K562 treated with DMSO at 1 percent for 24 hours (cell line): ENCODE measurements around the gene OR2AG1. TPM values are rescaled to one million over a fixed set of nuclear protein-coding genes. Genes with fewer than 3 reads are reported as not detected.

Experiments used
- total RNA-seq: library from RNA; unstranded; fragments of 300-600 nt; gene quantifications from 2 replicates; pipeline ENCODE4 v1.2.3, GENCODE V29; 2022; ENCODE audit warnings: low read depth; ENCODE audit not compliant: insufficient read depth

Gene OR2AG1, protein sequence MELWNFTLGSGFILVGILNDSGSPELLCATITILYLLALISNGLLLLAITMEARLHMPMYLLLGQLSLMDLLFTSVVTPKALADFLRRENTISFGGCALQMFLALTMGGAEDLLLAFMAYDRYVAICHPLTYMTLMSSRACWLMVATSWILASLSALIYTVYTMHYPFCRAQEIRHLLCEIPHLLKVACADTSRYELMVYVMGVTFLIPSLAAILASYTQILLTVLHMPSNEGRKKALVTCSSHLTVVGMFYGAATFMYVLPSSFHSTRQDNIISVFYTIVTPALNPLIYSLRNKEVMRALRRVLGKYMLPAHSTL
- not detected in 2 replicates for total RNA-seq

GRCh38 chr11:6782720-6783119, at the start of gene OR2AG1:
Gene OR2AG1 (plus strand): TSS chr11:6783020. CDS start chr11:6785038, 2,018 bp downstream.

GRCh38 chr11:6771926-6772893, 10.6 kb upstream of the OR2AG1 start, which contains the start of gene OR2AG2:
Gene OR2AG2 (minus strand): TSS chr11:6771976. CDS start chr11:6768957, 3,019 bp downstream.

GRCh38 chr11:6799402-6799801, 16.6 kb downstream of the OR2AG1 start, which contains the start of gene OR6A2:
Gene OR6A2 (minus strand): TSS chr11:6799689. CDS start chr11:6795708, 3,981 bp downstream.

Other genes starting within 250 kb of the OR2AG1 start
- gene RRP8, start 179.4 kb upstream of the OR2AG1 start, total RNA-seq, result 13.6 and 16.1 TPM in 2 replicates
- 119 and 121 TPM in 2 replicates for gene ILK, start 179.2 kb upstream of the OR2AG1 start, total RNA-seq
- 114 and 115 TPM in 2 replicates for gene TAF10, start 170.8 kb upstream of the OR2AG1 start, total RNA-seq
- gene TPP1, start 163.6 kb upstream of the OR2AG1 start, total RNA-seq, result 117 and 119 TPM in 2 replicates
- gene DCHS1, start 127.2 kb upstream of the OR2AG1 start, total RNA-seq, result 0.49 and 0.64 TPM in 2 replicates
- 54.0 and 59.4 TPM in 2 replicates for gene MRPL17, start 99.7 kb upstream of the OR2AG1 start, total RNA-seq
- 0.21 and 0.23 TPM in 2 replicates for gene OR2AG2, start 11.0 kb upstream of the OR2AG1 start, total RNA-seq
- not detected in 2 replicates for gene OR6A2, start 16.7 kb downstream of the OR2AG1 start, total RNA-seq
- not detected in 2 replicates for gene OR10A5, start 62.7 kb downstream of the OR2AG1 start, total RNA-seq
- gene OR10A2, start 80.0 kb downstream of the OR2AG1 start, total RNA-seq, result not detected in 2 replicates
- gene OR10A4, start 93.6 kb downstream of the OR2AG1 start, total RNA-seq, result not detected in 2 replicates
- gene OR2D2, start 109.5 kb downstream of the OR2AG1 start, total RNA-seq, result not detected in 2 replicates
- not detected in 2 replicates for gene OR2D3, start 138.0 kb downstream of the OR2AG1 start, total RNA-seq
- 4.0 and 6.3 TPM in 2 replicates for gene ZNF215, start 143.4 kb downstream of the OR2AG1 start, total RNA-seq
- gene ZNF214, start 237.3 kb downstream of the OR2AG1 start, total RNA-seq, result 0.86 TPM in 1 of 2 replicates, not detected in the other
- 0.15 and 0.27 TPM in 2 replicates for gene NLRP14, start 237.5 kb downstream of the OR2AG1 start, total RNA-seq